MM.1S (cell line): ENCODE results near the gene TFRC.

Experiments used
- DNase-seq: peaks from one replicate; pipeline ENCODE4 v3.0.0-alpha.2; 2015
- H2AFZ ChIP-seq: fragments of 300-600 bp; sonication (generic); 2 replicates; pipeline ENCODE4 v1.6.0; 2016; ENCODE audit warnings: antibody characterized with exemption, low read length
- H3F3A ChIP-seq: fragments of 300-600 bp; sonication (generic); 2 replicates; pipeline ENCODE4 v1.6.1; 2016; ENCODE audit warnings: mild to moderate bottlenecking, antibody characterized with exemption, low read length, moderate library complexity, mixed read lengths; ENCODE audit not compliant: insufficient read depth
- H3K27ac ChIP-seq: fragments of 300-600 bp; sonication (generic); 2 replicates; pipeline ENCODE4 v1.5.1; 2016; ENCODE audit warnings: mild to moderate bottlenecking, low read length
- H3K27me3 ChIP-seq: fragments of 300-600 bp; sonication (generic); replicated peaks from 2 replicates; pipeline ENCODE4 v1.6.0; 2016; ENCODE audit warnings: low read length; ENCODE audit not compliant: insufficient read depth
- H3K36me3 ChIP-seq: fragments of 300-600 bp; sonication (generic); replicated peaks from 2 replicates; pipeline ENCODE4 v1.6.1; 2016; ENCODE audit warnings: mild to moderate bottlenecking, low read length, mixed read lengths; ENCODE audit not compliant: insufficient read depth
- H3K4me1 ChIP-seq: fragments of 300-600 bp; sonication (generic); 2 replicates; pipeline ENCODE4 v1.6.1; 2016; ENCODE audit warnings: low read length, mixed read lengths
- H3K4me2 ChIP-seq: fragments of 300-600 bp; sonication (generic); 2 replicates; pipeline ENCODE4 v1.6.0; 2016; ENCODE audit warnings: low read depth, low read length
- H3K4me3 ChIP-seq: fragments of 300-600 bp; sonication (generic); 2 replicates; pipeline ENCODE4 v1.5.1; 2016; ENCODE audit warnings: low read length, mixed read lengths
- H3K79me2 ChIP-seq: fragments of 300-600 bp; sonication (generic); 2 replicates; pipeline ENCODE4 v1.6.1; 2016; ENCODE audit warnings: mixed run types, low read length, mixed read lengths
- H3K9ac ChIP-seq: fragments of 300-600 bp; sonication (generic); 2 replicates; pipeline ENCODE4 v1.6.1; 2016; ENCODE audit warnings: low read length, mixed read lengths
- H3K9me2 ChIP-seq: fragments of 300-600 bp; sonication (generic); replicated peaks from 2 replicates; pipeline ENCODE4 v1.6.1; 2016; ENCODE audit warnings: mild to moderate bottlenecking, low read length, mixed read lengths; ENCODE audit not compliant: insufficient read depth
- H3K9me3 ChIP-seq: fragments of 300-600 bp; sonication (generic); replicated peaks from 2 replicates; pipeline ENCODE4 v1.6.1; 2016; ENCODE audit warnings: mild to moderate bottlenecking, low read length, mixed read lengths; ENCODE audit not compliant: insufficient read depth
- H4K20me1 ChIP-seq: fragments of 300-600 bp; sonication (generic); 2 replicates; pipeline ENCODE4 v1.6.1; 2016; ENCODE audit warnings: mild to moderate bottlenecking, low read length, moderate library complexity, mixed read lengths; ENCODE audit not compliant: insufficient read depth
- EZH2 ChIP-seq: fragments of 300-600 bp; sonication (generic); optimal IDR thresholded peaks from 2 replicates; pipeline ENCODE3; 2017; ENCODE audit warnings: low read depth, mild to moderate bottlenecking, antibody characterized with exemption, low read length, mixed read lengths
- EZH2phosphoT487 ChIP-seq: fragments of 300-600 bp; sonication (generic); IDR thresholded peaks from 2 replicates; pipeline ENCODE4 v1.6.1; 2018; ENCODE audit warnings: antibody characterized with exemption, low read length
- TF ChIP-seq, protein P1 (sequence below): fragments of 300-600 bp; sonication (generic); IDR thresholded peaks from 2 replicates; pipeline ENCODE4 v1.5.1; 2016; ENCODE audit warnings: antibody characterized with exemption, low read length, mixed read lengths

TFRC gene

DNA sequence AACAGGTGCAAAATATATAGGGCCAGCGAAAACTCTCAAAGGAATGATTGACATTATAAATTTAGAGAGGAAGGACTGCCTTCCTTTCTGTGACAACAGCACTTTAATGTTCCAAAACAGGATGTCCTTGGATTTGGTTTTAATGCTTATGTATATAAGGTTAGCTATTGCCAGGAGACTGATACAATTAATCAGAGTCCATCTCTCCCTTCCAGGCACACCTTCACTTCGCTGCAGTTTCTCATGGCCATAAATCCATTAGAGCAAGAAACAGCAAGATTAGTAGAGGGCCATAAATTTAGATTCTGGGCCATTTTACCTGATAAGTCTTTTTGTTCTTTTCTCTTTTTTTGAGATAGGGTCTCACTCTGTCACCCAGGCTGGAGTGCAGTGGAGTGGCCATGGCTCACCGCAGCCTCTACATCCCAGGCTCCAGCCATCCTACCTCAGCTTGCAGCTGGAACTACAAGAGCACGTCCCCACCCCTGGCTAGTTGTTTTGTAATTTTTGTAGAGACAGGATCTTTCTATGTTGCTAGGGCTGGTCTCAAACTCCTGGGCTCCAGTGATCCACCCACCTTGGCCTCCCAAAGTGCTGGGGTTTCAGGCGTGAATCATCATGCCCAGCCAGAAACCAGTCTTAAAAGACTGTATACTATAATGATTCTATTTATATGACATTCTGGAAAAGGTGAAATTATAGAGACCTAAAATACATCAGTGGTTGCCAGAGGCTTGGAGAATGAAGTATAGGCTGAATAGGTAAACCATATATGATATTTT lies 15.7 kb upstream of the TFRC start:
- peak overlapping the region; percentile 47 for H3K4me3 ChIP-seq
- H4K20me1 ChIP-seq, result no peaks in the 10 kb centered on the region
- DNase-seq, result peak; percentile 27
- H3K36me3 ChIP-seq, result no peaks in the 10 kb centered on the region
- H3K9ac ChIP-seq, result peak overlapping the region; percentile 72
- H3K79me2 ChIP-seq, result no peaks in the 10 kb centered on the region
- peaks cover 48% of the 10 kb centered on the region for H3K4me1 ChIP-seq
- peak overlapping the region; percentile 96 for H3K27ac ChIP-seq
- H3K9me3 ChIP-seq, result no peaks in the 10 kb centered on the region
- no peaks in the 10 kb centered on the region for H3K9me2 ChIP-seq
- H3K27me3 ChIP-seq, result no peaks in the 10 kb centered on the region
- TF ChIP-seq, protein P1, sequence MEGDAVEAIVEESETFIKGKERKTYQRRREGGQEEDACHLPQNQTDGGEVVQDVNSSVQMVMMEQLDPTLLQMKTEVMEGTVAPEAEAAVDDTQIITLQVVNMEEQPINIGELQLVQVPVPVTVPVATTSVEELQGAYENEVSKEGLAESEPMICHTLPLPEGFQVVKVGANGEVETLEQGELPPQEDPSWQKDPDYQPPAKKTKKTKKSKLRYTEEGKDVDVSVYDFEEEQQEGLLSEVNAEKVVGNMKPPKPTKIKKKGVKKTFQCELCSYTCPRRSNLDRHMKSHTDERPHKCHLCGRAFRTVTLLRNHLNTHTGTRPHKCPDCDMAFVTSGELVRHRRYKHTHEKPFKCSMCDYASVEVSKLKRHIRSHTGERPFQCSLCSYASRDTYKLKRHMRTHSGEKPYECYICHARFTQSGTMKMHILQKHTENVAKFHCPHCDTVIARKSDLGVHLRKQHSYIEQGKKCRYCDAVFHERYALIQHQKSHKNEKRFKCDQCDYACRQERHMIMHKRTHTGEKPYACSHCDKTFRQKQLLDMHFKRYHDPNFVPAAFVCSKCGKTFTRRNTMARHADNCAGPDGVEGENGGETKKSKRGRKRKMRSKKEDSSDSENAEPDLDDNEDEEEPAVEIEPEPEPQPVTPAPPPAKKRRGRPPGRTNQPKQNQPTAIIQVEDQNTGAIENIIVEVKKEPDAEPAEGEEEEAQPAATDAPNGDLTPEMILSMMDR, result no peak
- TF ChIP-seq EZH2 (no peak), EZH2phosphoT487 (no peak)
- H2AFZ ChIP-seq, result no peak overlapping the region
- H3K4me2 ChIP-seq, result peak overlapping the region; percentile 89
- H3F3A ChIP-seq, result peaks cover 49% of the 10 kb centered on the region

DNA sequence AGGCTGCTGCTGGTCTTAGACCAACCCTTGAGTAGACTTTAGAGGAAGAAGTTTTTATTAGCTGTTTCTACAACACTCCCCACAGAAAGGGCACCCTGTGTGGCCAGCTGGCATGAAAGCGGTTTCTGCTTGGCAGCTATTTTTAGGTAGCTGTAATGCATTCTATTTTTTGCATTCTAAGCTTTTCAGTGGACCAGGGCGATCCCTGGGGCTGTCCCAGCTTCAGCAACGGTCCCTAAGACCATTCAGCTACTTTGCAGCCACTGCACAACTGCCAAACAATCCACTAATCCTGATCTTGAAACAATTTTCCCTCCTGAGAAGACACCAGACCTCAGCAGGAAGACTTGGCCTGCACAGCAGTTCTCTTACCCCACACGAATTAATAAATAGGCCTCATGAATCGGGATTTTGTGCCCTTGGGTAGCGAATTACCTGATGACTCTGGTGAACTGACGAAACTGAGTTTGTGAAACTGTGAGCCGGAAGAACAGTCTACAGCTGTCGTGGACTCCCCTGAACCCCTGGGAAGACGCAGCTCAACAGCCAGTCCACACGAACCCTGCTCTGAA lies 14.6 kb upstream of the TFRC start:
- H2AFZ ChIP-seq, result peak overlapping the region; percentile 42
- H3K27ac ChIP-seq, result peak overlapping the region; percentile 96
- H3F3A ChIP-seq, result peaks cover 49% of the 10 kb centered on the region
- no peaks in the 10 kb centered on the region for H3K9me3 ChIP-seq
- H3K9ac ChIP-seq, result peak overlapping the region; percentile 72
- no peaks in the 10 kb centered on the region for H4K20me1 ChIP-seq
- TF ChIP-seq EZH2, result no peak
- TF ChIP-seq, protein P1, result no peak
- TF ChIP-seq EZH2phosphoT487, result no peak
- no peaks in the 10 kb centered on the region for H3K36me3 ChIP-seq
- H3K79me2 ChIP-seq, result no peaks in the 10 kb centered on the region
- no peaks in the 10 kb centered on the region for H3K9me2 ChIP-seq
- no peaks in the 10 kb centered on the region for H3K27me3 ChIP-seq
- peak overlapping the region; percentile 47 for H3K4me3 ChIP-seq
- DNase-seq, result peak; percentile 98
- peaks cover 48% of the 10 kb centered on the region for H3K4me1 ChIP-seq
- H3K4me2 ChIP-seq, result peak overlapping the region; percentile 89

DNA sequence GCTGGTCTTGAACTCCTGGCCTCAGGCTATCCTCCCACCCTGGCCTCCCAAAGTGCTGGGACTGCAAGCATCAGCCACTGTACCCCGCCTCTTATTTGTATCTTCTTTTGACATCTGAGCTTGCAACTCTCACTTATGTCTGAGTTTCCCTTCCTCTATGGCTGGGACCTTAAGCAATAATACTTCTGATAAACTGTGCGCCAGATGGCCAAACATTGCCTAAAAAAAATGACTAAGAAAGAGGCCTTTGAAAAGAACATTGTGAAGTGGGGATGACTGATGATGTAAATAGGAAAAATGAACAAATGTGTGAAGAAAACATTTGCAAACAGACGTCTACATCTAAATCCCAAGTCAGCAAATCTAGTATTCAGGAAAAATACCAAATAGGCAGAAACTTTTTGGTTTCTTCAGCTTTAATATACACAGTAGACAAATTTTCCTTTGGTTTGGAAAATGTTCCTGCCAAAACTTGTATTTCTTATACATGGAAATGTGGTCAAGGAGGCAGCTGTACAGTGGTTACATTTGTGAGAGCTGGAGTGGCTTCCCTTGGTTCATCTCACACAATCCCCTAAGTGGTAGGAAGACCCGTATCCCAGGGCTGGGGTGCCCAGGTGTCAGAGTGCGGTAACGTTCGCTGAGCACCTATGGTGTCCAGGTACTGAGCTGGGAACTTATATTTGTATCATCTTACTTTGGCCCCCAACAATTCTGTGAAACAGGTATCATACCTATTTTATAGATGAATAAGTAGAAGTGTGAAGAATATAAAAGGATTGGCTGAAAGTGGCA lies 11.6 kb upstream of the TFRC start:
- DNase-seq, result peak; percentile 75
- no peaks in the 10 kb centered on the region for H3K9me2 ChIP-seq

More for the DNA sequence above, 11.6 kb upstream of the TFRC start:
- H2AFZ ChIP-seq, result no peak overlapping the region
- no peak overlapping the region for H3K4me3 ChIP-seq
- H3K4me1 ChIP-seq, result peaks cover 45% of the 10 kb centered on the region
- peak overlapping the region; percentile 20; the same call in 1 of the 2 replicates for H3K27ac ChIP-seq
- H3F3A ChIP-seq, result peaks cover 48% of the 10 kb centered on the region
- no peak overlapping the region for H3K9ac ChIP-seq
- H3K79me2 ChIP-seq, result no peaks in the 10 kb centered on the region
- peak overlapping the region; percentile 3; the same call in 1 of the 2 replicates for H3K4me2 ChIP-seq
- no peaks in the 10 kb centered on the region for H3K9me3 ChIP-seq
- TF ChIP-seq, protein P1, result no peak
- H4K20me1 ChIP-seq, result no peaks in the 10 kb centered on the region
- no peaks in the 10 kb centered on the region for H3K36me3 ChIP-seq
- no peaks in the 10 kb centered on the region for H3K27me3 ChIP-seq
